ENCODE measurements around the gene ATXN7L3.

ATXN7L3 gene

GRCh38 chr17:44205962-44206824 is 6.5 kb upstream of the ATXN7L3 start:
- TF ChIP-seq ZBTB7A (IDR thresholded peaks at IDR 0.05; ENCODE audit: low read depth), result no peak
- TF ChIP-seq TCF12 (IDR thresholded peaks at IDR 0.05; ENCODE audit: low read depth), result no peak
- TF ChIP-seq MAX (IDR thresholded peaks at IDR 0.05), result no peak
- TF ChIP-seq FOXM1 (IDR thresholded peaks at IDR 0.05; ENCODE audit: borderline replicate concordance, low read depth), result no peak
- no peak for TF ChIP-seq CREB1 (IDR thresholded peaks at IDR 0.05; ENCODE audit: low read depth)
- TF ChIP-seq NFIC (IDR thresholded peaks at IDR 0.05), result no peak
- TF ChIP-seq USF1 (IDR thresholded peaks at IDR 0.05), result no peak
- no peak for TF ChIP-seq CEBPB (IDR thresholded peaks at IDR 0.05)
- no peak for TF ChIP-seq TAF1 (IDR thresholded peaks at IDR 0.05; ENCODE audit: low read depth)
- no peak for TF ChIP-seq YY1 (IDR thresholded peaks at IDR 0.05; ENCODE audit: low read depth)
- no peak for TF ChIP-seq TEAD4 (IDR thresholded peaks at IDR 0.05)
- no peak for TF ChIP-seq RAD21 (IDR thresholded peaks at IDR 0.05; ENCODE audit: low read depth)
- TF ChIP-seq EP300 (IDR thresholded peaks at IDR 0.05; ENCODE audit: borderline replicate concordance), result no peak
- TF ChIP-seq EGR1 (IDR thresholded peaks at IDR 0.05), result no peak
- no peak for TF ChIP-seq REST (IDR thresholded peaks at IDR 0.05; ENCODE audit: low read depth)

- TF ChIP-seq REST (IDR thresholded peaks at IDR 0.05; ENCODE audit: low read depth), result no peak
- TF ChIP-seq TAF1 (IDR thresholded peaks at IDR 0.05; ENCODE audit: low read depth), result no peak
- TF ChIP-seq EP300 (IDR thresholded peaks at IDR 0.05; ENCODE audit: borderline replicate concordance), result no peak
- TF ChIP-seq TEAD4 (IDR thresholded peaks at IDR 0.05), result no peak
- TF ChIP-seq MAX (IDR thresholded peaks at IDR 0.05), result no peak
- no peak for TF ChIP-seq EGR1 (IDR thresholded peaks at IDR 0.05)
- TF ChIP-seq CEBPB (IDR thresholded peaks at IDR 0.05), result no peak
- no peak for TF ChIP-seq RAD21 (IDR thresholded peaks at IDR 0.05; ENCODE audit: low read depth)
- no peak for TF ChIP-seq NFIC (IDR thresholded peaks at IDR 0.05)
- no peak for TF ChIP-seq TCF12 (IDR thresholded peaks at IDR 0.05; ENCODE audit: low read depth)
- TF ChIP-seq YY1 (IDR thresholded peaks at IDR 0.05; ENCODE audit: low read depth), result no peak
- TF ChIP-seq USF1 (IDR thresholded peaks at IDR 0.05), result no peak
- TF ChIP-seq CREB1 (IDR thresholded peaks at IDR 0.05; ENCODE audit: low read depth), result no peak
- TF ChIP-seq ZBTB7A (IDR thresholded peaks at IDR 0.05; ENCODE audit: low read depth), result no peak
- TF ChIP-seq FOXM1 (IDR thresholded peaks at IDR 0.05; ENCODE audit: borderline replicate concordance, low read depth), result no peak
Measured at GRCh38 chr17:44204441-44204882, 4.8 kb upstream of the ATXN7L3 start.

GRCh38 chr17:44203731-44204440 is 4.2 kb upstream of the ATXN7L3 start:
- TF ChIP-seq YY1 (IDR thresholded peaks at IDR 0.05; ENCODE audit: low read depth) (0 out of 2 replicates have a peak, but pooled peaks have one; percentile 28), ZBTB7A (IDR thresholded peaks at IDR 0.05; ENCODE audit: low read depth) (no peak), CEBPB (IDR thresholded peaks at IDR 0.05) (peak; percentile 95), RAD21 (IDR thresholded peaks at IDR 0.05; ENCODE audit: low read depth) (peak; percentile 72)

GRCh38 chr17:44202756-44203155 is 3.1 kb upstream of the ATXN7L3 start:
- TF ChIP-seq REST (IDR thresholded peaks at IDR 0.05; ENCODE audit: low read depth), result no peak
- TF ChIP-seq CREB1 (IDR thresholded peaks at IDR 0.05; ENCODE audit: low read depth), result no peak
- TF ChIP-seq CEBPB (IDR thresholded peaks at IDR 0.05), result no peak
- TF ChIP-seq EGR1 (IDR thresholded peaks at IDR 0.05), result no peak
- TF ChIP-seq RAD21 (IDR thresholded peaks at IDR 0.05; ENCODE audit: low read depth), result no peak
- TF ChIP-seq TEAD4 (IDR thresholded peaks at IDR 0.05), result no peak
- TF ChIP-seq YY1 (IDR thresholded peaks at IDR 0.05; ENCODE audit: low read depth), result no peak
- no peak for TF ChIP-seq TCF12 (IDR thresholded peaks at IDR 0.05; ENCODE audit: low read depth)
- no peak for TF ChIP-seq EP300 (IDR thresholded peaks at IDR 0.05; ENCODE audit: borderline replicate concordance)
- no peak for TF ChIP-seq FOXM1 (IDR thresholded peaks at IDR 0.05; ENCODE audit: borderline replicate concordance, low read depth)

Measured in Ishikawa (cell line).